Muscle of back (tissue), 13 donors: ENCODE data around the gene EMX1. TPM values are rescaled to one million over a fixed set of nuclear protein-coding genes. Genes with fewer than 3 reads are reported as not detected.
A peak's percentile ranks its signal among the peaks of the same experiment; 100 is the strongest.

ENCODE experiments used
- DNase-seq, 3 donors: peaks; one replicate each; pipeline versions ENCODE4 v3.0.0 to v3.0.0-alpha.2; 2013
- long read RNA-seq, 9 donors: transcript quantifications; one replicate each; lab custom pipeline, GENCODE V29; 2026
- polyA plus RNA-seq, 10 donors: library from polyadenylated mRNA; unstranded; fragments of 120-200 nt; gene quantifications; one replicate each; pipeline ENCODE4 v1.2.1, GENCODE V29; 2013; ENCODE audit not compliant: insufficient read length in 10 of 10

EMX1 gene
- polyA plus RNA-seq: under 1 TPM in 2 of 10 donors, not detected in 8; 0.20 to 0.27 TPM
- long read RNA-seq, donor 1, partial matches to known transcripts: 0 of 1 reads
- long read RNA-seq, donor 1, other reads (novel, unspliced or antisense): 0 of 1 reads
- long read RNA-seq, donor 2: 0 reads
- long read RNA-seq, donor 3: 0 reads
- long read RNA-seq, donor 4: 0 reads
- long read RNA-seq, donor 5: 0 reads
- long read RNA-seq, donor 6: 0 reads
- long read RNA-seq, donor 7, partial matches to known transcripts: 0 of 1 reads
- long read RNA-seq, donor 7, other reads (novel, unspliced or antisense): 0 of 1 reads
- long read RNA-seq, donor 8: 0 reads
- long read RNA-seq, donor 9: 0 reads

DNA sequence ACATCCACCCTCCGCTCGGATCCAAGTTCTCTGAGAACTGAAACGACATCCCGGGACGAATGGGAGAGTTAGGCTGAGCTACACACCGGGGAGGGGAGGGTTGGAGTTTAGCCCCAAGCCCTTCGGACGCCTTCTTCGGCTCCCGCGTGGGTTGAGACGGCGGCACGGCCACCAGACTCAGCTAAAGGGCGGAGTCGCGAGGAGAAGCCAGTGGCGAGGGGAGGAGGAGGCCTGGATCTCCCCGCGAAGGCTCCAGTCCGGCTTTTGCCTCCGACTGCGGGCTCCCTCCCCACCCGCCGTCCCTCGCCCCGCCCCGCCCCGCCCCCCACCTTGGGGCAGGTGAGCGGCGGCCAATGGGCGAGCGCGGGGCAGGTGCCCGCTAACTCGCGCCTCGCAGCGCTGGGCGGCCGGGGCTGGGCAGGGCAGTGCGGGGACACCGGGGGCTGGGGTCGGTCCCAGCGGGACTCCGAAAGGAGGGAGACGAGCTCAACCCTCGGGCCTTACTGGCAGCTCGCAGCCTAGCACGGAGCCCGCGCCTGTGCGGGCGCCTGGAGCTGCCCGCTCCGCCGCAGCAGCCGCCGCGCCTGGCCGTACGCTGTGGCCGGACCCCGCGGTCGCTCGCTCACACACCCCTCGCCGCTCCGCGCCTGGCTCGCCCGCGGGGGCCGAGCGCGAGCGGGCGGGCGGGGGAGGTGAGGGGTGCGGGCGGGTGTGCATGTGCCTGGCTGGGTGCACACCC lies at the start of gene EMX1:
EMX1 (plus strand) TSS at position 382 of the 739 bp plus-strand sequence; CDS start at position 716, 334 bp downstream.
- no peak for DNase-seq

DNA sequence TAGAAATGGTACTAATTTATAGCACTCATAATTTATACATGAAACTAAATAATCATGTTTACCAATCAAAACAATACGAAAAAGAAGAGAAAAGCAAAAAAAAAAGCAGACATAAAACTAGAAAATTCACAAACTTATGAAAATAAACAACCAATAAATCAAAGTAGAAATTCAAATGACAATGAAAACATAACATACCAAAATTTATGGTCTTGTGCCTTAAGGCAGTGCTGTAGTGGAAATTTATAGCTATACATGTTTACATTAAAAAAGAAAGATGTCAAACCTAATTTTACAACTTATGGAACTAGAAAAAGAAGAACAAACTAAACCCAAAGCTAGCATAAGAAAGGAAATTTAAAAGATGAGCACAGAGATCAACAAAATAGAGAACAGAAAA lies 46.3 kb upstream of the EMX1 start:
- DNase-seq: no peak

DNA sequence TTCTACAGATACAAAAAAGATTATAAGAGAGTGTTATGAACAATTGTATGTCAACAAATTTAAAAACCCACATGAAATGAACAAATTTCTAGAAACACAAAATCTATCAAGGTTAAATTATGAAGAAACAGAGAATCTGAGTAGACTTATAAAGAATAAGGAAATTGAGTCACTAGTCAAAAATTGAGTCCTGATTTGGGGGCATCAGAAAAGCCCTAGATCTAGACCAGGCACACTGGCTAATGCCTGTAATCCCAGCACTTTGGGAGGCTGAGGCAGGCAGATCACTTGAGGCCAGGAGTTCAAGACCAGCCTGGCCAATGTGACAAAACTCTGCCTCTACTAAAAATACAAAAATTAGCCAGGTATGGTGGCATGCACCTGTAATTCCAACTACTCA lies 45.4 kb upstream of the EMX1 start:
- DNase-seq: no peak

DNA sequence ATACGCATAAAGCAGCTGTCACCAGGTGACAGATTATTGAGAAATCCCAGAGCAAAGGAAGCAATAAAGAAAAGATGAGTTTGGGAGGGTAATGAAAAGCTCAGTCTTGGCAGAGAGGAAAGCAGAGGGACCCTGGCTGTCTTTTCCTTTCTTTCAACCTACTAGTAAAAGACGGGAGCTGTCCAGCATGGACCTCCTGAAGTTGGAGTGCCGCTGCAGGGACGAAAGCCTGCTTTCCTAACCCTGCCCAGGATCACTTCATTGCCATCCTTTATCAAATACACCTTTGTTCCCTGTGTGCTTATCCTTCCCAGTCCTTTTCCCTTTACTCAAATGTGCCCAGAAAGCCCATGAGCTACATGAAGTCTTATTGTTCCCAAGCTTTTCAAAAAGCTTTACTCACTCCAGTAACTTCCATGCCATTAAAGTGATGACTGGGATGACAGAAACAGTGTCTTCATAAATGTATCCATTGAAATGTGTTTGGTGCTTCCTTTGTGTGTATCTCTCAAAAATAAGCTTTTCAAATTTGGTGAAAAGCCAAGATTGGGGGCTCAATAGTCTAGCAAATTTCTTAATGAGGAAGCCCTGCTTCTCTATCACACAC lies 33.9 kb upstream of the EMX1 start:
- peak; percentile 31 to 72 (median 61) for DNase-seq

DNA sequence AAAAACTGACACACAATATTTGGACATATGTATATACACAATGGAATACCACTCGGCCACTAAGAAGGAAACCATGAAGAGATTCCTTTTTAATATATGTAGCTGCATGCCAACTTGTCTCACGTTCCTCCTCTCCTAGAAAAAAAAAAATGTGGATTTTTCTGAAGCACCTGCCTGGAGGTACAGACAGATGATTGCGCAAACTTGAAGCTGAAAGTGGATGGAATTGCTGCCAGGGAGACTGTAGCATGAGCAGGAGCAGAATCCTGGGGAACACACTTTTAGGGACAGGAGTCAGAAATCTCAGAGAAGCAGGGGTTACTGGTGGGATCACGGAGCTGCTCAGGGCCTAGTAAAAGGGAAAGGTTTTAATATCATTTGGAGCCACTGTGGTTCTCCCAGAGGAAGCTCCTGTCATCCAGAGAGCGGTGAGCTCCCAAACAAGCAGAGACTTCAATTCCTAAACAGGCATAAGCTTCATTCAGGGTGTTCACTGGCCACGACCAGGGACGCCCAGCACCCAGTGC lies 30.8 kb upstream of the EMX1 start:
- no peak for DNase-seq

DNA sequence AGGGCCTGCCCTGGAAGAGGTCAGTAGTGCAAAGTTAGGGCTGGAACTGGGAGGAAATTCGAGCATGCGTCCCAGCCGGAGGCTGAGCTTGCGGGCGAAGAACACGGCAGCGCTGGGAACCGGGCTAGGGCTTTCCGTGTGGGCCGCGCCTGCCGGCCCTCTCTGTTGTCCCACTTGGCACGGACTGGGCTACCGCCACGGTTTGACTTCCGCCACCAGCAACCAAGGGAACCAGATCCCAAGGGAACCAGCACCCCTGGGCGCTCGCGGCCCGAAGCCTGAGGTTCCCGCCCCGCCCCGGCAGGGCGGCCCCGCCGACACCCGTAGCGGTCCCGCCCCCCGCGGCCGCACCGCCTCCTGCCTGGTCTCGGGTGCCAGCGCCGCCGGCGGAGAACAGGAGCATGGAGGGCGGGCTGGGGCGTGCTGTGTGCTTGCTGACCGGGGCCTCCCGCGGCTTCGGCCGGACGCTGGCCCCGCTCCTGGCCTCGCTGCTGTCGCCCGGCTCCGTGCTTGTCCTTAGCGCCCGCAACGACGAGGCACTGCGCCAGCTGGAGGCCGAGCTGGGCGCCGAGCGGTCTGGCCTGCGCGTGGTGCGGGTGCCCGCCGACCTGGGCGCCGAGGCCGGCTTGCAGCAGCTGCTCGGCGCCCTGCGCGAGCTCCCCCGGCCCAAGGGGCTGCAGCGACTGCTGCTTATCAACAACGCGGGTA lies 30.1 kb upstream of the EMX1 start, which contains the start of gene SPR:
SPR (plus strand) TSS at position 377 of the 708 bp plus-strand sequence; CDS start at position 402, 25 bp downstream.
- DNase-seq: peak; percentile 35 to 72 (median 51)

DNA sequence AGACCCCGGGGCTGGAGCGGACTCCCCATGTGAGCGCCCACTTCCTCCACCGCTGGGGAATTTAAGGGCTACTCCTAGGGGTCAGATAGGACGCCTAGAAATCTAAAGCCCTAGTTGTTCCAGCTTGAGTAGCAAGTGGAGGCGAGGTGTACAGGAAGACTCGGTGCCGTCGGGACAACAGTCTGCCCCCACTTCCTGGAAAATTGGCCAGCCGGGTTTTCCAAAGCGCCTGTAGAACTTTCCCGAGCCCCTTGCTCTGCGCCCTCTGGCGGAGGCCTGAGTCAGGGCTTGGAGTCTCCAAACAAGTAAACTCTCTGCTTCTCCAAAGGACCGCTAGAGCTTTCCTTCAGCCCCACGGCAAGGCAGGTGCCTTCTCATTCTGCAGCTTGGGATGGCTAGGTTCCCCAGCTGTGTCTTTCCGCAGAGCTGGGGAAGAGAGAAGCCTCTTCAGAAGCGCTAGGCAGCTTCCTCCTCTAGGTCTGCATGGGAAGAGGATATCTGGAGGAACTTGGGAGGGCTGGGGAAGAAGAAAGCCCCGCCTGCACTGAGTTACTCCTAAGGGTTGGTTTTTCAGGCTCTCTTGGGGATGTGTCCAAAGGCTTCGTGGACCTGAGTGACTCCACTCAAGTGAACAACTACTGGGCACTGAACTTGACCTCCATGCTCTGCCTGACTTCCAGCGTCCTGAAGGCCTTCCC lies 29.4 kb upstream of the EMX1 start:
- peak; percentile 80 to 92 (median 87) for DNase-seq

DNA sequence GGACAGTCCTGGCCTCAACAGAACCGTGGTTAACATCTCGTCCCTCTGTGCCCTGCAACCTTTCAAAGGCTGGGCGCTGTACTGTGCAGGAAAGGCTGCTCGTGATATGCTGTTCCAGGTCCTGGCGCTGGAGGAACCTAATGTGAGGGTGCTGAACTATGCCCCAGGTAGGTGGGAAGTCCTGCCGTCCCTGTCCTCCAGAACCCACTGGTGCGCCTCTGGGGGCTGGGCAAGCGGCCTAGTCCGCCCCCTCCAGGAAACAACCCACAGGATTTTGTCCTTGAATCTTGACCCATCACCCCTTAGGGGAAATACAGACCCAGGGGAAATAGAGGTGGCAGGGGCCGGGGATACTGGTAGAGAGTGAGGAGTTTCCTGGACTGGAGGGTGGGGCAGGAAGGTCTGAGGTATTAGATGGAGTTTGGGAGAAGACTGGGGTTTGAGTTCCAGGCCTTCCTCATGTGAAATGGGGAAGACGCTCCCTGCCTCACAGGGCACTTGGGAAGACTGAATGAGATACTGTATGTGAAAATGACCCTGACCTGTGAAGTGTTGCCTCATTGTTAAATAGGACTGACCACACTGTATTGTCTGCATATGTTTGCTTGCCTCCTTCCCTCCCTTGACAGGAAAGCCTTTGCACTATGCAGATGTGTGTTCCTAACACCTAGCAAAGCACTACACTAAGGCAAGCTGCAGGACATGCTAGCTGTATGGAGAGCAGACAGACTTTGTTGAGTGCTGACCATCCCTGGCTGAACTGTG lies 28.7 kb upstream of the EMX1 start:
- DNase-seq: no peak

DNA sequence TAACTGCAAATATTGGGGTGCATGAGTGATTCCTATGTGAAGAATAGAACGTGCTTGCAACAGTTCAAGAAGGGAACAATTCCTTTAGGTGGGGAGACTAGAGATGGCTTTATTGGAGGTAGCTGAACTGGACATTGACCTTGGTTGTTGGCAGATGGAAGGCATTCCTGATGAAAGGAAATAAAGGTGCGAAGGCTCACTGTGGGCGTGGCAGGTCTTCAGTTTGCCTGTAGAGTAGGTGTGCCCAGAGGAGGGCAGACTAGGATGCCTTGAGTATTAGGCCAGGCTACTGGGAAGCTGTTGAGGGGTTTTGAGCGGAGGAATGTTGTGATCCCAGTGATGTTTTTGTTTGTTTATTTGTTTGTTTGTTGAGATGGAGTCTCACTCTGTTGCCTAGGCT lies 27.3 kb upstream of the EMX1 start:
- no peak for DNase-seq

DNA sequence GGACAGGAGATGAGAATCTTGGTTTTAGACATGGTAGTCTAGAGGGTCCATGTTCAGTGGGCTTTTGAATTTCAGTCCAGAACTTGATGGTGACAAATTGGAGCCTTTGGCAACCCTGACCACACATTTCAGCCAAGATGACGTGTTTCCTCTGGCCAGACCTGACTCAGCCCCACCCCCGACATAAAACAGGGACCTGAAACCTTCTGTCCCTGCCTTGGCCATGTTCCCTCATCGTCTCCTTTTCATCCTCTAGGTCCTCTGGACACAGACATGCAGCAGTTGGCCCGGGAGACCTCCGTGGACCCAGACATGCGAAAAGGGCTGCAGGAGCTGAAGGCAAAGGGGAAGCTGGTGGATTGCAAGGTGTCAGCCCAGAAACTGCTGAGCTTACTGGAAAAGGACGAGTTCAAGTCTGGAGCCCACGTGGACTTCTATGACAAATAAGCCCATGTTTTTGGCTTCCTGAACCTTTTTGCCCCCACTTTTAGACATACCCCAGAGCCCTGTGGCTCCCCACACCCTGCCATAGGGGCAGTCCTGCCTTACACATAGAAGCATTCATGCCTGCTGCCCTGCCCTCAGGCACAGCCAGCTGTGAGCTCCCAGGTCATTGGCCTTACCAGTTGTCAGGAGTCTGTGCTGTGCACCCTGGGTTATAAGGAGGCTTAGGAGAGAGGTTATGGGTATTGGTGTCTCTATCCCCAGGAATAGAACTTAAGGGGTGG lies 26.1 kb upstream of the EMX1 start:
- no peak for DNase-seq

DNA sequence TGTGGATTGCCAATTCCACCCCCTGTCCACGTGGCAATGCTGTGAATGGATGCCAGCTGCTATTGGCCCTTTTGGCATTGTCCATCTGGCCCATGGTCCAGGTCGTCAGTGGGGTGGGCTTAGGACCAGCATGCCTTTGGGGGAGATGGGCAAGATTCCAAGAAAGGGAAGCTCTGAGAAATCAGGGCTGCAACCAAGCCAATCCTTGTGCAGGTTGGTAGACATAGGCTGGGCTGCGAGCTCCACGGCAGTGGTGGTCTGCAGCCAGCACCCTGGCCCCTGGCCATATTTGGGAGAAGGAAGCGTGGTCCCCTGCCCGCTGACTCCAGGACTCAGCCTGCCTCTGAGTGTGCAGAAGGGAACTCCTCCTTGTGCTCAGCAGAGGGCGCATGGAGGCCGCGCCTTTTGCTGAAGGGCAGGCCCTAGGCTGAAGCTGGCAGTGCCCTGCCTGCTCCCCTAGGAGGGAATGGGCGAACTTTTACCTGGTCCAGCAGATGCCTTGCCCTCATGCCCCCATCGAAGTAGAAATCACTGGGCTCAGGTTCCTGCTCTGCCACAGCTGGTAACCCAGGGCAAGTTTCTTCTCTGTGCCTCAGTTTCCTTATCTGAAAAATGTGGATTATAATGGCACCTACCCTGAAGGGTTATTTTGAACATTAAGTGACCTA lies 24.7 kb upstream of the EMX1 start:
- peak; percentile 41 to 81 (median 67) for DNase-seq

DNA sequence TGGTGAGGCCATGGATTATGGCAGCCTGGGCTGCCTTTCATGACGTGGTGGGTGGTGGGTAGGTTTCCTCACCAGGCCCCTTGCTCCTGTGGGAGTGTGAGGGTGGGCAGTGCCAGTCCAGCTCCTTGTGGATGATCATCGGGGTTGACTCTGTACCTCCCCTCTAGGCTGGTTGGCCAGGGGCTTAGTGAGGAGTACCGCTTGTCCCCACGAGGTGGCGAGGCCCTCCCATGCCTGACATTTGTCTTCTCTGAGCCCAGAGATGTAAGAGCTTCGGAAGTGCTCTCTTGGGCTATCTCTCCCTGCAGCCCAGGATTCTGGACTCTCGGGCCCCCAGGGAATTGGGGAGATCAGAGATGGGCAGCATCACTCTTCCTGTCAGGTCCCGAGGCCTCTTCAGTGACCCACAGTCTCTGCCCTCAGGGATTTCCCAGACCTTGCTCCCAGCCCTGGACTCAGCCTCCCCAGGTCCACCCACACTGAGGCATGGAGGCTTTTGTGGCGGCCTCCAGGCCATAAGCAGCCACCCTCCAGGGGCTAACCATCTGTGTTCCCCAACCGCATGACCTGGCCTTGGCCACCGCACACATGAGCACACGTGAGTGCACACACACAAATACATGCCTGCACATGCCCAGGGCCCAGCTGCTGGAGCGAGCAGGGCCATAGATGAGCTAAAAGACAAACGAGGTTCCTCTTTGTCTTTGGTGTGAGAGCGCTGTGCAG lies 23.6 kb upstream of the EMX1 start:
- peak in 2 of 3 donors; percentile 33 to 68 for DNase-seq

DNA sequence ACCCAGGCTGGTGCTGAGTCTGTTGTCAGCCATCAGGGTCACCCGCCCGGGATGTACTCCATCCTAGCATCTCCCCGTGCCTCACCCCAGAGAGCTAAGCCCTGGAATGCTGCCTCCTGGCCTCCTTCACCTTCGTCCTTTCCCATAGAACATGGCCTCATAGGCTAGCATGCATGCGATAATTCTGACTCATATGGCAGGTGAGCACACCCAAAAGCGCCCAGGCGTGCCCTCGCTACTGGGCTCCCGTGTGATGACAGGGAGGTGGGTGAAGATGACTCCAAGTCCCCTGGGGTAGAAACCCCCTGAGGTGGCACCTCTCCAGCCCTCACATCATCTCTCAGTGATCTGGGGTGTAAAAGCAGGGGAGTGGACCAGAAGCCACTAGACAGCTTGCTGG lies 22.8 kb upstream of the EMX1 start:
- DNase-seq: no peak

DNA sequence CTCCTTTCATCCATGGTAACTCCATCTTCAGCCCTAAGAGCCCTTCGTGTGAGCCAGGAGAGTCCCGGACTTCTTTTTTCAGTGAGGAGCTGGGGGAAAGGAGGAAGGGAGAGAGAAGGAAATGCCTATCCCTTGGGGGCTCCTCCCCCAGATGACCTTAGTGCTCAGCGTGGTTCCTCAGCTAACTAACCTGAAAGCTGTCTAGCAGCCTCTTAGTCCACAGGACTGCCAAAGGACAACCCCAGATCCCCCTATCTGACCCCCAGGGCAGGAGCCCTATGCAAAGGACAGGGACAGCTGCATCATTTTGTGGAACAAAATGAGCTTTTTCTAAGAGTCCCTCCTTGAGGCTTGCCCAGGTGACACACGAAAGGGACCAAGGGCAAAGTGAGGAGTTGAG lies 22.2 kb upstream of the EMX1 start:
- no peak for DNase-seq

DNA sequence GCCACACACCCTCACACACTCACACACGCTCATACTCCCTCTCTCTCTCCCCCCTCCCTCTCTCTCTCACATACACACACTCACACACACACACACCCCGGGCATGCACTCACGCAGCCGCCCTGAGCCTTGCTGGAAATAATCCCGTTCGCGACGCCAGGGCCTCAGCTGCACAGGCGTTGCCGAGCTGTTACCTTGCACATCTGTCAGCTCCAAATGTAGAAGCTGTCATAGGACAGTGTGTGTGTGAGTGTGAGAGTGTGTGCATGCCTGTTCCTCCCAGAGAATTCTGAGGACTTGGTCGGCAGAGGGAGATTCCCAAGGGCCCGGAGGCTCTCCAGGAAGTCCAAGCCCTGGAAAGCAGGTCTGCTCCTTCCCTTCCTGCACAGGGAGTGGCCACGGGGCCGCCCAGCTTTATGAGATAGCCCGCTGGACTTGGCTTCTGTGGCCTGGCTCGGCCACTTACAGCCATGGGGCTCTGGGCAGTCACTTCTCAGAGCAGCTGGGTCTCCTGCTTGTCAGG lies 21.5 kb upstream of the EMX1 start:
- peak in 2 of 3 donors; percentile 45 to 74 for DNase-seq

DNA sequence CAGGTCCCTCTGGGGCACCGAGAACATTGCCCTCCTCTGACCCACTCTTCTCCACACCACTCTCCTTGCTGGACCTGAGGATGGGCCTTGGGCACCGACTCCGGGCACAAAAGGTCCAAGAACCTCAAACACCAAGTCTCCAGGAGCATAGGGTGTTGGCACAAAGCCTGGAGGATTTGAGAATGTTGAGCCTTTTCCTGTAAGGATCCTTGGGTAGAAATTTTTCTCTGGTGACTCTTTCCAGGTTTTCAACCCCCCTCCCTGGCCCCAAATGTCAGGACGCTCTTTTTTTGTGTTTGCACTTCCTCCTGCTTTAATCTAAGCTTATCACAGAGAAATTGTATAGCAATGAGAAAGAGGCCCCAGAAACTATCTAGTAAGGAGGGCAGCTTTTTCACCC lies 20.9 kb upstream of the EMX1 start:
- DNase-seq: no peak

DNA sequence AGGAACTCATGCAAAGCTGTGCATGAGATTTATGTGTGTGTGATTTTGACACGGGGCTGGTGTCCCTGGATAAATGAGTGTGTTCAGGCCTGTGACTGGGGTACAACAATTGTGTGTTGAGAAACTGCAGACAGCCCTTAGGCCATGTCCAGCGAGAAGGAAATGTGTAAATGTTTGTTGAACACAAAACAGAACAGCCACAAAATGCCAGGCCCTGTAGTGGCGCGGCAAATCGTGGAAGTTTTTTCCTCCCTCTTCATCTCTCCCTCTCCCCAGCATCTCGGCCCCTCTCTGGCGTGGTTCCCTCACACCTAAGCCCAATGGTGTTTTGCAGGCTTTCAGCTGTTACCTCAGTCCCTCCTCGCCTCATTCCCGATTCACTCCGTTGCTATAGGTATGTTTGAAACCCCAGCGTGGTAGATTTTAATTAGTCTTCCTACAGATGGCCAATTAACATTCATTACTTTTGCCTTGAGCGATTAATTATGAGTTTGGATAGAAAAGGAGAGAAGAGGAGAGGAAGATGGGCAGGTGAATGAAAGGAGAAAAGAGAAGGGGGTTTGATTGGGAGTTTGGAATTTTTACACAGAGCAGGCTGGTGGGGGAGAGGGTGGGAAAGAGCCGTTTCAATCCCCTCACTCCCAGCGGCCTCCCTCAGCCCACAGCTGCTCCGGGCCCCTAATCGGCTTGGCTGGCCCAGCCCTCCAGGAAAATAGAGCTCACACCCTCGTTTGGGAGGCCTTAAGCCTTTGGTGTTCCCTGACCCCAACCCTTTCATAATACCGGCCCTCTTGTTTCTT lies 19.3 kb upstream of the EMX1 start:
- DNase-seq: no peak
